ENCODE data around the gene USP37.
A peak's percentile ranks its signal among the peaks of the same experiment; 100 is the strongest.

Gene USP37

DNA sequence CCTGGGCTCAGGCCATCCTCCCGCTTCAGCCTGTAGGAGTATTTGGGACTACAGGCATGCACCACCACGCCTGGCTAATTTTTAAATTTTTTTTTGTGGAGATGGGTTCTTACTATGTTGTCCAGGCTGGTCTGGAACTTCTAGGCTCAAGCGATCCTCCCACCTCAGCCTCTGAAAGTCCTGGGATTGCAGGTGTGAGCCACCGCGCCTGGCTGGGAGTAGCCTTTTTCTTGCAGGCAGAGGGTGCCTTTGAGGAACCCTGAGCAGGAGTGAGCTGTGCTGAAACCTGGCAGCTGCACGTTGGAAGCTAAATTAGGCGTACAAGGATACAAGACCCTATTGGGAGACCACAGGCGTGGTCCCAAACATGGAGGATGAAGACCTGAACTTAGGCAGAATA lies 160.4 kb downstream of the USP37 start:
- Histone ChIP-seq H3K9me3 (ENCODE audit: low read length) (no peaks in the 10 kb centered on the region), H3K9ac (ENCODE audit: low read length) (no peak overlapping the region), H3K27ac (ENCODE audit: low read depth, low read length, poor library complexity, severe bottlenecking) (no peak overlapping the region), H3K9me2 (ENCODE audit: low read depth, low read length) (no peaks in the 10 kb centered on the region), H3K4me2 (ENCODE audit: low read length) (no peak overlapping the region), H3K79me2 (ENCODE audit: insufficient read depth, low read length) (no peaks in the 10 kb centered on the region), H3K36me3 (ENCODE audit: insufficient read depth, low read length) (peaks cover 22% of the 10 kb centered on the region), H3K4me3 (ENCODE audit: low read depth, low read length, poor library complexity, severe bottlenecking) (no peak overlapping the region), H4K20me1 (ENCODE audit: insufficient read depth, low read length) (no peaks in the 10 kb centered on the region), H3K4me1 (ENCODE audit: insufficient read depth, low read length, severe bottlenecking) (peaks cover 39% of the 10 kb centered on the region), H3K27me3 (ENCODE audit: insufficient read depth, low read length) (no peaks in the 10 kb centered on the region), H3F3A (ENCODE audit: insufficient read depth, low read length) (no peaks in the 10 kb centered on the region), H2AFZ (ENCODE audit: low read length) (no peak overlapping the region)
- no peak for TF ChIP-seq EZH2 (IDR thresholded peaks at IDR 0.05; ENCODE audit: borderline replicate concordance, low read length)
- TF ChIP-seq, protein P1, sequence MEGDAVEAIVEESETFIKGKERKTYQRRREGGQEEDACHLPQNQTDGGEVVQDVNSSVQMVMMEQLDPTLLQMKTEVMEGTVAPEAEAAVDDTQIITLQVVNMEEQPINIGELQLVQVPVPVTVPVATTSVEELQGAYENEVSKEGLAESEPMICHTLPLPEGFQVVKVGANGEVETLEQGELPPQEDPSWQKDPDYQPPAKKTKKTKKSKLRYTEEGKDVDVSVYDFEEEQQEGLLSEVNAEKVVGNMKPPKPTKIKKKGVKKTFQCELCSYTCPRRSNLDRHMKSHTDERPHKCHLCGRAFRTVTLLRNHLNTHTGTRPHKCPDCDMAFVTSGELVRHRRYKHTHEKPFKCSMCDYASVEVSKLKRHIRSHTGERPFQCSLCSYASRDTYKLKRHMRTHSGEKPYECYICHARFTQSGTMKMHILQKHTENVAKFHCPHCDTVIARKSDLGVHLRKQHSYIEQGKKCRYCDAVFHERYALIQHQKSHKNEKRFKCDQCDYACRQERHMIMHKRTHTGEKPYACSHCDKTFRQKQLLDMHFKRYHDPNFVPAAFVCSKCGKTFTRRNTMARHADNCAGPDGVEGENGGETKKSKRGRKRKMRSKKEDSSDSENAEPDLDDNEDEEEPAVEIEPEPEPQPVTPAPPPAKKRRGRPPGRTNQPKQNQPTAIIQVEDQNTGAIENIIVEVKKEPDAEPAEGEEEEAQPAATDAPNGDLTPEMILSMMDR (IDR thresholded peaks at IDR 0.05; ENCODE audit: low read length) = no peak

DNA sequence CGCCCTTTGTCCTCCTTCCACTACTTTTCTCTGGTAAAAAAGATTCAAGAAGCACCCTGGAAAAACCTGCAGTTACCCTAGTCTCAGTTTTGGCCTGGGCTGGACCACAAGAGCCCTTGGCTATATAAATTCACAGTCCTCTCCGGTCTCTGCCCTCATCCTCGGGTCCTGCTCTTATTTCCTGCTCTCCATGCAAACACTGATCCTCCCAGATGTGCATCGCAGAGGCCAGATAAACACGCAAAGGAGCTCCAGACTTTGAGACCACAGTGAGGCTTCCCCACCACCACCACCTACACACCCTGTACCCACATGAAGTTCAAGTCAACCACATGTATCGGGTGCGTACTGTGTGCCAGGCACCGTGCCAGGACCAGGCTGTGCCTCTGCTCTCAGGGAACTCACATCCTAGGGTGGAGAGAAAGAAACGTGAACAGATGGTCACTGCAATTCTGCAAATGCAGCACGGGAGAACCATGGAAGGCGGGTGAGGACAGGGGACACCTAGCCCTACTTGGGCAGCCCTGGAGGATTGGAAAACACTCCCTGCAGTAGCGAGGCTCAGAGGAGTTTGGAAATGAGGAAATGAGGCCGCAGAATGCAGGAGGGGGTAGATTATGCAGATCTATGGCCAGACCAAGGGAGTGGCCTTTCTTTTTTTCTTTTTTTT lies 161.1 kb downstream of the USP37 start:
- Histone ChIP-seq H3K27ac (ENCODE audit: low read depth, low read length, poor library complexity, severe bottlenecking) (peak overlapping the region; percentile 34), H3K4me2 (ENCODE audit: low read length) (peak overlapping the region; percentile 67), H3K79me2 (ENCODE audit: insufficient read depth, low read length) (no peaks in the 10 kb centered on the region), H3K36me3 (ENCODE audit: insufficient read depth, low read length) (peaks cover 28% of the 10 kb centered on the region), H3K9me3 (ENCODE audit: low read length) (no peaks in the 10 kb centered on the region), H4K20me1 (ENCODE audit: insufficient read depth, low read length) (no peaks in the 10 kb centered on the region), H3K4me1 (ENCODE audit: insufficient read depth, low read length, severe bottlenecking) (peaks cover 39% of the 10 kb centered on the region), H3K9me2 (ENCODE audit: low read depth, low read length) (no peaks in the 10 kb centered on the region), H3K9ac (ENCODE audit: low read length) (peak overlapping the region; percentile 61), H3K4me3 (ENCODE audit: low read depth, low read length, poor library complexity, severe bottlenecking) (peak overlapping the region; percentile 57), H3F3A (ENCODE audit: insufficient read depth, low read length) (no peaks in the 10 kb centered on the region), H2AFZ (ENCODE audit: low read length) (no peak overlapping the region), H3K27me3 (ENCODE audit: insufficient read depth, low read length) (no peaks in the 10 kb centered on the region)
- no peak for TF ChIP-seq EZH2 (IDR thresholded peaks at IDR 0.05; ENCODE audit: borderline replicate concordance, low read length)
- TF ChIP-seq, protein P1 (IDR thresholded peaks at IDR 0.05; ENCODE audit: low read length) = no peak

DNA sequence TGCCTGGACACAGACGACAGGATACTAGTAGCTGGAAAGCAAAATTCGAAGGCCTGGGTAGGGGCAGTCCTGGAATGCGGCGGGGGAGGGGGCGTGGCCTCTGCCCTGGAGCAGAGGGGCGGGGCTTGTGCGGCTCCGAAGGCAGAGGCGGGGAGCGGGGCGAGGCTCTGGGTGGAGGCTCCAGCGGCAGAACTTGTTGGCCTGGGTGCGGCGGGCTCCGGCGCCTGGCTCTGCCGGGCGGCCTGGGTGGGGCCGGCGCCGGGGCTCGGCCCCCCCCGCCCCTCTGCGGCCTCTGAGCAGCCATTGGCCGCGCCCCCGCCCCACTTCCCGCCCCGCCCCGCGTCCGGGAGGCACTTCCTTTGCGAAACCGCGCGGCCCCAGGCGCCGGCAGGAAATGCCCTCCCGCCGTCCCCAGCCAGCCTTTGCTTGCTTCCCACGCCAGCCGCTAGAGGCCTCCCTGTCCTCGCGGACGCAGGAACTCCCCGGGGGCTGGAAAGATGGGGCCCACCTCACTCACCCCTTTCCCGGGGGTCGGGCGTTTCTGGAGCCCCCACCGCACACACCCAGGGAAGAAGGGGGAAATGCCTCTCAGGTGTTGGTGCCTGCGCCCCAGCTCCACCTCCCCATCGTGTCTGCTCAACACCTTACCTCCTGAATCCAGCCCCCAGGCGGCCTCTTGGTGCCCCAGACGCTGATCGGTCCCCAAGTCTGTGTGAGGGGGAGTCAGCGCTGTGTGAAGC lies 161.8 kb downstream of the USP37 start:
- H3K4me1 ChIP-seq (ENCODE audit: insufficient read depth, low read length, severe bottlenecking) = peaks cover 43% of the 10 kb centered on the region
- H3K4me2 ChIP-seq (ENCODE audit: low read length) = peak overlapping the region; percentile 67
- peak overlapping the region; percentile 61 for H3K9ac ChIP-seq (ENCODE audit: low read length)
- peak overlapping the region; percentile 57 for H3K4me3 ChIP-seq (ENCODE audit: low read depth, low read length, poor library complexity, severe bottlenecking)
- H3K36me3 ChIP-seq (ENCODE audit: insufficient read depth, low read length) = peaks cover 30% of the 10 kb centered on the region
- no peaks in the 10 kb centered on the region for H3K9me2 ChIP-seq (ENCODE audit: low read depth, low read length)
- H3F3A ChIP-seq (ENCODE audit: insufficient read depth, low read length) = no peaks in the 10 kb centered on the region
- peak overlapping the region; percentile 74 for H3K27ac ChIP-seq (ENCODE audit: low read depth, low read length, poor library complexity, severe bottlenecking)
- H3K27me3 ChIP-seq (ENCODE audit: insufficient read depth, low read length) = no peaks in the 10 kb centered on the region
- TF ChIP-seq, protein P1 (IDR thresholded peaks at IDR 0.05; ENCODE audit: low read length) = peak; percentile 85
- TF ChIP-seq EZH2 (IDR thresholded peaks at IDR 0.05; ENCODE audit: borderline replicate concordance, low read length) = no peak
- H3K79me2 ChIP-seq (ENCODE audit: insufficient read depth, low read length) = no peaks in the 10 kb centered on the region
- H3K9me3 ChIP-seq (ENCODE audit: low read length) = no peaks in the 10 kb centered on the region
- no peaks in the 10 kb centered on the region for H4K20me1 ChIP-seq (ENCODE audit: insufficient read depth, low read length)
- no peak overlapping the region for H2AFZ ChIP-seq (ENCODE audit: low read length)

Measured in OCI-LY1 (cell line).